Neural progenitor cell (in vitro differentiated cells): ENCODE data around the gene TSPEAR. TPM values are rescaled to one million over a fixed set of nuclear protein-coding genes. Genes with fewer than 3 reads are reported as not detected.

Source experiments
- DNase-seq: peaks from one replicate; pipeline ENCODE4 v3.0.0-alpha.2; 2016; ENCODE audit warnings: low spot score
- H2AFZ ChIP-seq: fragments of 200-600 bp; sonication (generic); replicated peaks from 2 replicates; pipeline ENCODE4 v1.6.1; 2016; ENCODE audit warnings: antibody characterized with exemption
- H3F3A ChIP-seq: fragments of 200-600 bp; sonication (generic); 2 replicates; pipeline ENCODE4 v1.6.1; 2016; ENCODE audit warnings: antibody characterized with exemption, low read depth
- H3K27ac ChIP-seq: fragments of 200-600 bp; sonication (generic); 2 replicates; pipeline ENCODE4 v1.5.1; 2016; ENCODE audit warnings: mild to moderate bottlenecking
- H3K27me3 ChIP-seq: fragments of 200-600 bp; sonication (generic); 2 replicates; pipeline ENCODE4 v1.6.1; 2016; ENCODE audit warnings: mild to moderate bottlenecking, moderate library complexity
- H3K36me3 ChIP-seq: fragments of 200-600 bp; sonication (generic); 2 replicates; pipeline ENCODE4 v1.5.1; 2016
- H3K4me1 ChIP-seq: fragments of 200-600 bp; sonication (generic); 2 replicates; pipeline ENCODE4 v1.6.1; 2016; ENCODE audit warnings: mixed run types
- H3K4me2 ChIP-seq: fragments of 200-600 bp; sonication (generic); 2 replicates; pipeline ENCODE4 v1.6.1; 2016
- H3K4me3 ChIP-seq: fragments of 200-600 bp; sonication (generic); 2 replicates; pipeline ENCODE4 v1.5.1; 2016
- H3K79me2 ChIP-seq: fragments of 200-600 bp; sonication (generic); 2 replicates; pipeline ENCODE4 v1.6.1; 2016; ENCODE audit warnings: low read depth
- H3K9ac ChIP-seq: fragments of 200-600 bp; sonication (generic); 2 replicates; pipeline ENCODE4 v1.6.1; 2016
- H3K9me3 ChIP-seq: fragments of 200-600 bp; sonication (generic); 2 replicates; pipeline ENCODE4 v1.5.1; 2016; ENCODE audit warnings: low read depth
- H4K20me1 ChIP-seq: fragments of 200-600 bp; sonication (generic); 2 replicates; pipeline ENCODE4 v1.6.1; 2016; ENCODE audit warnings: low read depth
- H3K27ac Mint-ChIP-seq: 3 replicates; pipeline ENCODE4 v1.8.0; 2021; ENCODE audit warnings: mixed read lengths
- H3K27me3 Mint-ChIP-seq: 2 replicates; pipeline ENCODE4 v1.8.0; 2022; ENCODE audit warnings: low read depth, mild to moderate bottlenecking, inconsistent platforms, moderate library complexity, mixed read lengths; ENCODE audit not compliant: insufficient read depth
- H3K36me3 Mint-ChIP-seq: 3 replicates; pipeline ENCODE4 v1.8.0; 2021; ENCODE audit warnings: mixed read lengths
- H3K4me1 Mint-ChIP-seq: 3 replicates; pipeline ENCODE4 v1.8.0; 2021; ENCODE audit warnings: mixed read lengths
- H3K4me3 Mint-ChIP-seq: 3 replicates; pipeline ENCODE4 v1.8.0; 2021; ENCODE audit warnings: mild to moderate bottlenecking, moderate library complexity, mixed read lengths
- H3K9me3 Mint-ChIP-seq: 3 replicates; pipeline ENCODE4 v1.8.0; 2020; ENCODE audit warnings: mixed read lengths
- EZH2 ChIP-seq: fragments of 200-600 bp; sonication (generic); IDR thresholded peaks from 2 replicates; pipeline ENCODE4 v1.6.1; 2017; ENCODE audit warnings: antibody characterized with exemption, mild to moderate bottlenecking, moderate library complexity
- EZH2phosphoT487 ChIP-seq: fragments of 200-600 bp; sonication (generic); IDR thresholded peaks from 2 replicates; pipeline ENCODE4 v1.6.1; 2017; ENCODE audit warnings: antibody characterized with exemption
- total RNA-seq: library from RNA; depleted of rRNA; stranded (reverse); fragments of >200 nt; gene quantifications from 2 replicates; pipeline ENCODE4 v1.2.3, GENCODE V29; 2015; ENCODE audit warnings: low replicate concordance
- TF ChIP-seq, protein P1 (sequence below): fragments of 200-600 bp; sonication (generic); IDR thresholded peaks from 2 replicates; pipeline ENCODE4 v1.5.1; 2017; ENCODE audit warnings: antibody characterized with exemption, mild to moderate bottlenecking

Gene TSPEAR
- total RNA-seq, 1 donor from 2014 or later, result not detected

DNA sequence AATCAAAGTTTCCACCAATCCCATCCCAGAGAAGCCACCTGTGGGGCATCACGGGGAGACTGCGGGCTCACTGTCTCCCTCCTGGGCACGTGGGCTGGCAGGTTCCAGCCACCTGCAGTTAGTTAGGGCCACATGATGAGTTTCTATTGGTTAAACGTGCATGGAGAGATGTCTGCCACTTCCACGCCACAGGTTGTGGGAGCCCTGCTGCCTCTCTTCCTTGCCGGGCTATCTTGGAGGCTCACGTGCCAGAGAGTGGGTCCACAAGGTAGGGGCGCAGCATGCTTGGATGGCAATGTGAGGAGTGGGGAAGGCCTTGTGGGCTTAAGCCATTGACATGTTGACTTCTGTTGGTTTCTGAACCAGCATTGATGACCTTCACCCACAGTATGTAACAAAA is 107.5 kb downstream of the TSPEAR start:
- peaks cover 6% of the 10 kb centered on the region for H3K4me1 Mint-ChIP-seq
- TF ChIP-seq, protein P1, sequence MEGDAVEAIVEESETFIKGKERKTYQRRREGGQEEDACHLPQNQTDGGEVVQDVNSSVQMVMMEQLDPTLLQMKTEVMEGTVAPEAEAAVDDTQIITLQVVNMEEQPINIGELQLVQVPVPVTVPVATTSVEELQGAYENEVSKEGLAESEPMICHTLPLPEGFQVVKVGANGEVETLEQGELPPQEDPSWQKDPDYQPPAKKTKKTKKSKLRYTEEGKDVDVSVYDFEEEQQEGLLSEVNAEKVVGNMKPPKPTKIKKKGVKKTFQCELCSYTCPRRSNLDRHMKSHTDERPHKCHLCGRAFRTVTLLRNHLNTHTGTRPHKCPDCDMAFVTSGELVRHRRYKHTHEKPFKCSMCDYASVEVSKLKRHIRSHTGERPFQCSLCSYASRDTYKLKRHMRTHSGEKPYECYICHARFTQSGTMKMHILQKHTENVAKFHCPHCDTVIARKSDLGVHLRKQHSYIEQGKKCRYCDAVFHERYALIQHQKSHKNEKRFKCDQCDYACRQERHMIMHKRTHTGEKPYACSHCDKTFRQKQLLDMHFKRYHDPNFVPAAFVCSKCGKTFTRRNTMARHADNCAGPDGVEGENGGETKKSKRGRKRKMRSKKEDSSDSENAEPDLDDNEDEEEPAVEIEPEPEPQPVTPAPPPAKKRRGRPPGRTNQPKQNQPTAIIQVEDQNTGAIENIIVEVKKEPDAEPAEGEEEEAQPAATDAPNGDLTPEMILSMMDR, result no peak
- no peak for TF ChIP-seq EZH2phosphoT487
- no peak for TF ChIP-seq EZH2
- Histone ChIP-seq H3K9me3 (no peaks in the 10 kb centered on the region), H3K36me3 (no peaks in the 10 kb centered on the region), H3K4me1 (peaks cover 10% of the 10 kb centered on the region), H3K27ac (no peak overlapping the region), H3K9ac (no peak overlapping the region), H3K79me2 (no peaks in the 10 kb centered on the region), H3F3A (peaks cover 6% of the 10 kb centered on the region), H3K4me2 (no peak overlapping the region), H3K27me3 (no peaks in the 10 kb centered on the region), H4K20me1 (no peaks in the 10 kb centered on the region), H2AFZ (no peak overlapping the region), H3K4me3 (no peak overlapping the region)
- H3K27ac Mint-ChIP-seq, result no peak overlapping the region
- no peak for DNase-seq
- no peaks in the 10 kb centered on the region for H3K36me3 Mint-ChIP-seq
- H3K4me3 Mint-ChIP-seq, result no peak overlapping the region
- peaks cover 7% of the 10 kb centered on the region for H3K27me3 Mint-ChIP-seq
- peaks cover 5% of the 10 kb centered on the region for H3K9me3 Mint-ChIP-seq

DNA sequence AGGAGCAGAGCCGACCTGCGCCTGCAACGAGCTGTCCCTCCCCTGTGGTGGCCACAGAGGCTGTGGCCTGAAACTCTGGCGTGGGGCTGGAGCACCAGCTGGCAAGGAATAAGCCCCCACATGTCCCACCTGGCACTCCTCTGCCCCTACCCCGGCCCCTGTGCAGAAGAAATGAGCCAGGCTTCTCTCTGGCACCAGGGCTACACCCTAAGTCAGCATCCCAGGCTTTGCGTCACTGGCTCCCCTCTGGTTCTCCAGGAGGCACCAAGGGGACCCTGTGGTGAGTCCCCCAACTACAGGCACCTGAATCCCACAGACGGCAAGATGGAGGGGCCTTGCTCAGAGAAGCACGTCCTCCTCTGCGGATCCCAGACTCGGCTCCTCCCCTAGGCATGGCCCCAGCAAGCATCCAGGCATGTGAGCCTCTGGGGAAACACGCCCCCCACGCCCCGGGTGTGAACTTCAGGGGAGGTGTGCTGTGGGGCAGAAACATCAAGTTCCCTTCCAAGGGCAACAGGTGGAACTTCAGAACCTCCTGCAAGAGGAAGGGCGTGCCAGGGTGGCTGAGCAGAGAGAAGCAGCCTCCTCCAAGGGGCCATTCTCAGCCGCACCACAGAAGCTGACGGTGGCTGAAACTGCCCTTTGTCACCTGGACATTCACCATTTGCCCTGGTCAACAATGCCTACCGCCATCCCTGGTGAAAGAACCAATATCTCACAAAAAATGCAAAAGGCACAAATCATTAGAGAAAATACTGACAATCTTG is 108.1 kb downstream of the TSPEAR start:
- peaks cover 12% of the 10 kb centered on the region for H3F3A ChIP-seq
- DNase-seq, result no peak
- TF ChIP-seq EZH2, result no peak
- TF ChIP-seq, protein P1, result no peak
- TF ChIP-seq EZH2phosphoT487, result no peak
- no peak overlapping the region for H3K9ac ChIP-seq
- no peaks in the 10 kb centered on the region for H3K27me3 ChIP-seq
- H4K20me1 ChIP-seq, result no peaks in the 10 kb centered on the region
- peaks cover 3% of the 10 kb centered on the region for H3K9me3 ChIP-seq
- no peaks in the 10 kb centered on the region for H3K36me3 ChIP-seq
- H3K4me3 Mint-ChIP-seq, result no peak overlapping the region
- H3K79me2 ChIP-seq, result no peaks in the 10 kb centered on the region
- H3K27ac ChIP-seq, result no peak overlapping the region
- no peak overlapping the region for H3K4me2 ChIP-seq
- H3K27ac Mint-ChIP-seq, result no peak overlapping the region
- H3K4me3 ChIP-seq, result no peak overlapping the region
- H2AFZ ChIP-seq, result no peak overlapping the region
- peaks cover 15% of the 10 kb centered on the region for H3K4me1 ChIP-seq
- H3K9me3 Mint-ChIP-seq, result peaks cover 5% of the 10 kb centered on the region
- peaks cover 6% of the 10 kb centered on the region for H3K4me1 Mint-ChIP-seq
- no peaks in the 10 kb centered on the region for H3K36me3 Mint-ChIP-seq
- peaks cover 7% of the 10 kb centered on the region for H3K27me3 Mint-ChIP-seq

DNA sequence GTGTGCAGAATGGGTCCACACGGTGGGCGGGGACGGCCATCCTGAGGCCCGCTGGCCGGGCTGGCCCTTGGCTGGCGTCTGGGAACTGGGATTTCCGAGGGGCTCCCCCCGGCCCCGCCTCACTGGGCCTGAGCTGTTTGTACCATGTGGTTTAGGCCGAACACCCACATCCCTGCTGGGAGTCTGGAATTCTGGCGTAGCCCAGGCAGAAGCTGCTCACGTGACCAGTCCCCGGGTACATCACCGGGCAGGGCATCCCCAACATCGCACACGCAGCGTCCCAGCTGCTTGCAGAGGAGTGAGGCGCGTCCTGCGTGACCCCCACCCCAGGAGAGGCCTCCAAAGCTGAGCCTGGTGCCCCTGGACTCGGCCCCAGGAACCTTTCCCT is 108.9 kb downstream of the TSPEAR start:
- peaks cover 5% of the 10 kb centered on the region for H3K9me3 Mint-ChIP-seq
- H3K79me2 ChIP-seq, result no peaks in the 10 kb centered on the region
- peaks cover 20% of the 10 kb centered on the region for H3F3A ChIP-seq
- peaks cover 3% of the 10 kb centered on the region for H3K9me3 ChIP-seq
- H4K20me1 ChIP-seq, result no peaks in the 10 kb centered on the region
- H3K27me3 ChIP-seq, result no peaks in the 10 kb centered on the region
- H3K4me2 ChIP-seq, result no peak overlapping the region
- peaks cover 7% of the 10 kb centered on the region for H3K27me3 Mint-ChIP-seq
- peaks cover 9% of the 10 kb centered on the region for H3K4me1 Mint-ChIP-seq
- no peaks in the 10 kb centered on the region for H3K36me3 Mint-ChIP-seq
- no peak for TF ChIP-seq EZH2phosphoT487
- TF ChIP-seq EZH2, result no peak
- TF ChIP-seq, protein P1, result no peak
- H2AFZ ChIP-seq, result no peak overlapping the region
- H3K9ac ChIP-seq, result no peak overlapping the region
- H3K4me1 ChIP-seq, result peaks cover 22% of the 10 kb centered on the region
- H3K27ac Mint-ChIP-seq, result no peak overlapping the region
- no peak for DNase-seq
- no peak overlapping the region for H3K4me3 Mint-ChIP-seq
- H3K36me3 ChIP-seq, result no peaks in the 10 kb centered on the region
- no peak overlapping the region for H3K4me3 ChIP-seq
- H3K27ac ChIP-seq, result no peak overlapping the region
